Endothelial cell of umbilical vein (primary cell): Measurements from ENCODE around the gene PHOX2A.

ENCODE experiments used
- CTCF ChIP-seq, 2 donors: IDR thresholded peaks; 1 replicate in 1 of 2; 2 replicates in 1 of 2; pipeline ENCODE4 v1.5.1; 2011; ENCODE audit warnings: low read length in 2 of 2, mild to moderate bottlenecking in 2 of 2, moderate library complexity in 2 of 2, control low read depth in 1 of 2, inconsistent platforms in 1 of 2, low read depth in 1 of 2; ENCODE audit not compliant: insufficient read depth in 1 of 2; ENCODE audit errors: extremely low read depth in 1 of 2
- FOS ChIP-seq: IDR thresholded peaks from 2 replicates; pipeline ENCODE4 v1.6.1; 2011; ENCODE audit warnings: mild to moderate bottlenecking, low read length, moderate library complexity, borderline replicate concordance; ENCODE audit not compliant: insufficient read depth
- MYC ChIP-seq: IDR thresholded peaks from one replicate; pipeline ENCODE4 v1.6.1; 2011; ENCODE audit warnings: mild to moderate bottlenecking, low read depth, low read length
- POLR2A ChIP-seq: IDR thresholded peaks from 2 replicates; pipeline ENCODE4 v1.6.1; 2012; ENCODE audit warnings: low read depth, mild to moderate bottlenecking, control low read depth, low read length
- POLR2AphosphoS5 ChIP-seq: IDR thresholded peaks from 2 replicates; pipeline ENCODE4 v1.6.1; 2012; ENCODE audit warnings: low read depth, mild to moderate bottlenecking, control low read depth, low read length, moderate library complexity; ENCODE audit not compliant: insufficient read depth

DNA sequence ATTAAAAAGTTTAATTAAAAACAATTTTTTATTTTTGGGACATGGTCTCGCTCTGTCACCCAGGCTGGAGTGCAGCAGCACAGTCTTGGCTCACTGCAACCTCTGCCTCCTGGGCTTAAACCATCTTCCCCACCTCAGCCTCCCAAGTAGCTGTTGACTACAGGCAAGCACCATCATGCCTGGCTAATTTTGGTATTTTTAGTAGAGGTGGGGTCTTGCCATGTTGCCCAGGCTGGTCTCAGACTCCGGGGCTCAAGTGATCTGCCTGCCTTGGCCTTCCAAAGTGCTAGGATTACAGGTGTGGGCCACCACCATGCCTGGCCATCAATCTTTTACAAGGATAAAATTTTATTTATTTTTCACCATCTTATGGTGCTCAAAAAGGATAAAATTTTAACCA lies 43.3 kb upstream of the PHOX2A start:
- TF ChIP-seq CTCF (IDR thresholded peaks at IDR 0.05; ENCODE audit: extremely low read depth in 1 of 2, insufficient read depth in 1 of 2, low read depth in 1 of 2, low read length in 2 of 2) = no peak
- no peak for TF ChIP-seq POLR2AphosphoS5
- no peak for TF ChIP-seq FOS
- TF ChIP-seq MYC = no peak
- no peak for TF ChIP-seq POLR2A
